NCI-H2107 treated with DMSO at 0.1 percent for 48 hours (cell line): ENCODE data around the gene GNG2.

Experiments used
- DNase-seq: peaks from one replicate; lab custom pipeline; 2025; ENCODE audit not compliant: unreplicated experiment; lab: John Stamatoyannopoulos, UW

GNG2 gene

GRCh38 chr14:51938137-51938536 lies 77.7 kb downstream of the GNG2 start:
- no peak for DNase-seq

DNA sequence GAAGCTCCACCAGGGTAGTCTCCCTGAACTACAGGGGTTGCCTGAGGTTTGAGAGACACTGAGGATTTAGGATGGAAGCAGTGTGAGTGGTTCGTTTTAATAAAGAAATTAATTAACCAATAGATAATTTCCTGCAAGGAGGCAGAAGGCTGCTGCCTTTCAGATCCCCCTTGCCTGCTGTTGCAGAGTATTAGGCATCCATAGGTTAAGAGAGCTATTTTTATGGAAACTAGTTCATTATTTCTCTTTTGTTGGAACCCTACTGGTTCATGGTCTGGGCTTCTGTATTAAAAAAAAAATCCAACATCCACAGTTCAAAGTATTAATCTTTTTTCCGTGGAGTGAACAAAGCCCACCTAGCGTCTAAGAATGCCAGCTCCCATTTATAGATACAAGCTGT lies 78.4 kb downstream of the GNG2 start:
- no peak for DNase-seq

GRCh38 chr14:51939226-51939625 lies 78.8 kb downstream of the GNG2 start:
- DNase-seq, result no peak

- no peak for DNase-seq
Observed at GRCh38 chr14:51939755-51940301, 79.4 kb downstream of the GNG2 start.

GRCh38 chr14:51942971-51943370 lies 82.6 kb downstream of the GNG2 start:
- DNase-seq, result no peak

- DNase-seq, result no peak
Observed at GRCh38 chr14:51950007-51950406, 89.6 kb downstream of the GNG2 start.

GRCh38 chr14:51951656-51952055 lies 91.2 kb downstream of the GNG2 start:
- no peak for DNase-seq

DNA sequence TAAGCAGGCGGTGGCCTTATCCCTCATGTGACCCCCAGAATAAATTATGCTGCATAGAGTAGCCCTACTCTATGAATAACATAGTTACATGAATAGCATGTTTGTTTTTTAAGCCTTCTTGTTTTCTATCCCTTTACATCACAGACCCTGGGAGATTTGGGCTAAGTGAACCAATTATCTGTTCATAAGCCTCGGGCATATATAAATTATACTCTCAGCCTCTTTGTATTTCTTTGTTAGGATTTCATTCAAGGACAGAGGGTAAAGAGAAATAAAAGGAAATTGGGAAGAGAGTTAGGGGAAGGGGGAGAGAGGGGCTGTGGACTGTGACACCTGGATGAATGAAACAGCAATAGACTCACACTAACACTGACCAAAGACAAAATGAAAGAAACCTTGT lies 93.6 kb downstream of the GNG2 start:
- DNase-seq, result no peak

DNA sequence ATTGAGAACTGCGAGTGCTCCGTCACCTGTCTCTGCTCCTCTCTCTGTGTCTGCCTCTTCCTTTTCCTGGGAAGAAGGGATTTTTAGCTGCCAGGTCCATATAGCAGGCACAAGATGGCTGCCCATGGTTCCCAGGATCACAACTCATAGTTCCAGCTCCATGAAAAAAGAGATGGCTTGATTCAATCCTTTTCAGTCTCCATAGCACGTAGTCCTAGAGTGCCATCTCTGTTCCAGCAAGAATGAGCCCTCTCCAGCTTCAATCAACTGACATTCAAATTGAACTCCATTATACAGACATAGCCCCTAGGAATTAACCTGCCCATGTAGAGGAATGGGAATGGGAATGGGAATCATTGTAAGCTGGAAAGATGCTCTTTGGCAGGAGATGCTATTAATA lies 94.2 kb downstream of the GNG2 start:
- no peak for DNase-seq

DNA sequence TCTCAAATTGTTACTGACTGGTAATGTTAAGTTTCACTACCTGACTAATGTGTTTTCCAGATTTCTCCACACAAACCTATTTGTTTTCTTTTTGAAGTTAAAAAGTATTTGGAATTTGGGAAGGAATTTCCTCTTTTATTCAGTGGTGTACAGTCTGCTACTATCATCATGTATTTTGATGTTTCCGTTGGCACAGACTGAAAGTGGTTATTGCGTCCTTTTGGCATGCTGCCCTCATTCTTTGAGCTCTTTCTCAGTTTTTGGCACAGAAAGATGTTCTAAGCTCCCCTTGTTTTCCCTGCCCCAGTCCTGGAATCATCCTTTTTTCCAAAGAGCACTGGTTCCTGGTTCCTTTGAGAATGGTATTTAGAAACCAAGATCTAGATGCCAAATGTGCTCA lies 97.5 kb downstream of the GNG2 start:
- no peak for DNase-seq

- no peak for DNase-seq
Observed at GRCh38 chr14:51959928-51960327, 99.5 kb downstream of the GNG2 start.

DNA sequence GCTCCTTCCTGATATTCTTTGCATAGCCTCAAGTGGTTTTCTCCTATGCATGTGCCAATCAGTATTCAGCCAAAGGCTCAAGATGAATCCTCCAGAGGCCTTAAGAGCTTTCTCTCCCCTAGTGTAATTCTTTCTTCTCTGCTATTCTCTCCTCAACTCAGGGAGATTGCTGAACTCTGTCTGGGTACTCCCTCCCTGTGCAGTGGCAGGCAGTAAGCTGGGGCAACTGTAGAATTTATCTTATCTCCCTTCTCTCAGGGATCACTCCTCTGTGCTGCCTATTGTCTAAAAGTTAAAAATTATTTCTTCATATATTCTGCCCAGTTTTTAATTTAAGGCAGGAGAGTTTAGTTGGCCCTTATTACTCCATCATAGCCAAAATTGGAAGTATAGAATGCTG lies 100.5 kb downstream of the GNG2 start:
- DNase-seq, result no peak

- no peak for DNase-seq
Observed at GRCh38 chr14:51962711-51963110, 102.3 kb downstream of the GNG2 start.

- no peak for DNase-seq
Observed at GRCh38 chr14:51963286-51963685, 102.9 kb downstream of the GNG2 start.

GRCh38 chr14:51967521-51967920 lies 107.1 kb downstream of the GNG2 start:
- no peak for DNase-seq

GRCh38 chr14:51969852-51970540 lies 109.6 kb downstream of the GNG2 start:
- DNase-seq, result no peak

DNA sequence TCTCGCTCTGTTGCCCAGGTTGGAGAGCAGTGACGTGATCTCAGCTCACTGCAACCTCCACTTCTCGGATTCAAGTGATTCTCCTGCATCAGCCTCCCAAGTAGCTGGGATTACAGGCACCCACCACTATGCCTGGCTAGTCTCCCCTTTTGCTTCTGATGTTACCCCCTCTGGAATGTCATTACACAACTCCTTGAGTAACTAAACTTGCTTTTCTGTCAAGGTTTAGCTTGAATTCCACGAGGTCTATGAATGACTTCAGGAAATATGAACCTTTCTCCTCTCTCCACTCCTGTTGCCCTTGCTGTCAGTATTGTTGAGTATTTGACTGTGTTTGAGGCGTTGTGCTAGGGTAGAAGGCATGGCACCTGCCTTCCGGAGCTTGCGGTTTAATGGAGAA lies 112.2 kb downstream of the GNG2 start:
- no peak for DNase-seq

DNA sequence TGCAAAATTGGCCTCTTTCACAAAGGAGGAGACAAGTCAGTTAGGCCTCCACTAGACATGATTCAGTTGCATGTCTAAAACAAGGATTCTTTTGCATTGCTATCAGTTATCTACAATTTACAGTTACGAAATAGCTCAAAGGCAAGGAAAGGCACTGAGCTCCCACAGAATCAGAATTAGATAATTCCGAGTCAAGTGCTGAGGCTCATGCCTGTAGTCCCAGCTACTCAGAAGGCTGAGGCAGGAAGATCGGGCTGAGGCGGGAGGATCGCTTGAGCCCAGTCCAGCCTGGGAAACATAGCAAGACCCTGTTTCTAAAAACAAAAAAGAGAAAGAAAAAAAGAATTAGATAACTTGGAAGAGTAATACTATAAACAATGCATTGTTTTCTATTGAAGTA lies 116.7 kb downstream of the GNG2 start:
- no peak for DNase-seq

DNA sequence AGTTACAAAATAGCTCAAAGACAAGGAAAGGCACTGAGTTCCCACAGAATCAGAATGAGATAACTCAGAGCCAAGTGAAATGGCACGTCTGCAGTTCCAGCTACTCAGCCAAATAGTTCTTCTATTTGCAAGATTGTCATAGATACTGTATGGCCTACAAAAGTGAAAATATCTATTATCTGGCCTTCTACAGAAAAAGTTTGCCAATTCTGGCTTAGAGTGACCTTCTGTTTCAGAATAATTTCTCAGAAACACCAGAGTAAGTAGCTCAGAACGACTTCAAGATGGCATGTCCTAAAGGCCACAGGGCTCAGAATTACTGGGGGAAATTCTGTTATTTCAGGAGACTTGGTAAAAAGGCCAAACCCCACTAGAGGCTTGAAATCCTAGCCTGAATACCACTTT lies 118.3 kb downstream of the GNG2 start:
- no peak for DNase-seq

DNA sequence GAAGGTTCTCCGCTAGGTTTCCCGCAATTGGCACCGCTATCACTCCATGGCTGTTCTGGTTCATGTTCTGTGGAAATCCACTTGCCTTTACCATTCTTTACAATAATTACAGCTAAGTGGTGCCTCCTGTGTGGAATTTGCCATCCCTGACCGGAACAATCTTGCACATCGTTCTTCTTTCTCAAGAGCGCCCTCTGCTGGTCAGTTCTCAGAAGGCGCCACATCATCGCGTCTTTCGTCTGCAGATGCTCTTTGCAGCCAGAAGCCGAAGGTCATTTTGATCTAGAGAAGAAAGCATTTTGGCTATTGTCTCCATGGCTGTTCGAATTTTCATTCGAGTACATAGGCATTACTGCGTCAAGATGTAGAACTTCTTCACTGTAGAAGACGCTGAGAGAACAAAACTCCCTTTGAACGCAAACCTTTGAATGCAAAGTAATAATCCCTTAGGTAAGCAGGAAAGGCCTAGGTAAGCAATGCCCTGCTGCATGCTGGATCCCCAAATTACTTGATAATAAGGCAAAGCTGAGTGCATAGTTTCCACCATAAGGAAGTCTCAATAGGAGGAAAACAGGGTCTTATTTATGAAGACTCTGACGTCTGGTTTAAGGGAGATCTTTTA lies 118.8 kb downstream of the GNG2 start:
- peak; percentile 68 for DNase-seq

GRCh38 chr14:51981218-51981854 lies 120.9 kb downstream of the GNG2 start:
- DNase-seq, result no peak

DNA sequence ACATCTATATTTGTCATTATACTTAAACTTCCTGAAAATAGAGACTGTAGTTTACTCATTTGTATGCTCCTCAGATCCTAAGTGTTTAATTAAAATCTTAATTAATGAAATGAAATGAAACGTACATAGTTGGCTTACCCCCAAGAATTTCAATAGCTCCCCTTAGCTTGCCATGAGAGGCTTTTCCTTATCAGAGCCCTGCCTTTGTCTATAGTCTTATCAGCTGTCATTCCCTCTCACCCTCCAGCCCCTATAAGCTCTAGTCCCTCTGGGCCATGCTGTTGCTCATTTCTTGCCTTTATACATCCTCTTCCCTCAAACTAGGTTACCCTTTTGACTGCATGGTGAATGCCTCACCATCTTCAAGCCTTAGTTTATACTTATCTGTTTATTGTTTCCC lies 127.8 kb downstream of the GNG2 start:
- DNase-seq, result no peak
